RKO (cell line): ENCODE data around the gene ZDHHC8.

Experiments used
- DNase-seq: peaks from one replicate; pipeline ENCODE4 v3.0.0-alpha.2; 2016; ENCODE audit warnings: low spot score

Gene ZDHHC8

DNA sequence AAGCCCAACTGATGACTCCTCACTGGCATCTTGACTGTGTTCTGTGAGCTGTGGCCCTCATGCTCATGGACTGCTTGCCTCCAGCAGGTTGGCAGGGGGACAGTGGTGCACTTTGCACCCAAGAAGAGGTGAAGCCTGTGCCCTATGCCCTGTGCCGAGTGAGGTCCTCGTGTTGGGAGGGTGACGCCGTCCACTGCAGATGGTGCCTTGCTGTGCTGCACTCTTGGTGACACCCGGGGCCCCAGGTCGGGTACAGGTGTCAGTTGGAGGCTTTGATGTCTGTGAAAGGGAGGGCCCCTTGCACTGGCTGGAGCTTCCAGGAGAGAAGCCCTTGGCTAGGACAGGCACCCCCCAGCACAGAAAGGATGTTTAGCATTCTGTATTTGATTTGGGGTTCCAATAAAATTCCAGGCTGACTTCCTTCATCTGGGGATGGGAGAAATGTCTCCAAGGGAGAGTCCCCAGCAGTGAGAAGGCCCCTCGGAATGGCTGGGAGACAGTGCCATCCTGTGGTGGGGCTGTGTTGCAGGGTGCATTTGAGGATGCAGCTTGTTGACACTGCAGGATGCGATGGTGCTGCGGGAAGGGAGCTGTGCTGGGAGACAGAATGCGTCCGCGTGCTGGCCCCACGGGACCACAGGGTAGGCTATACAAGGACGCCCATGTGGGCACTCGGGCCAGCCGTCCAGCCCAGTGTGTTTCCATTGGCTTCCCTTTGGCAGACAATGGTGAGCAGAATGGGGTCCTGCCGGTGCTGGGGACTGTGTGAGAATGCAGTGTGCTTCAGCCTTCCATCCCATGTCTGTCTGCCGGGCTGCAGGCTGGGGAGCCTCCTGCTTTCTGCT lies 2.5 kb upstream of the ZDHHC8 start:
- peak; percentile 44 for DNase-seq

DNA sequence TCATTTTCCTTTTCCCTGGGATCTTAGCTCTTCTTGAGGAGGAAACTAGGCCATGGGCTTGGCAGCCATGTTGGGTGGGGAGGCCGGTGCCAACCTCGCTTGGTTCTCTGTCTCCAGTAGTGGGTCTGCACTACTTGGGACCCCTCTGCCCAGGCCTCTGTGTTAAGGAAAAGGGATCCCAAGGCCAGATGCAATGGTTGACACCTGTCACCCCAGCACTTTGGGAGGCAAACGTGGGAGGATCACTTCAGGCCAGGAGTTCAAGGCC lies 1.9 kb upstream of the ZDHHC8 start:
- no peak for DNase-seq

DNA sequence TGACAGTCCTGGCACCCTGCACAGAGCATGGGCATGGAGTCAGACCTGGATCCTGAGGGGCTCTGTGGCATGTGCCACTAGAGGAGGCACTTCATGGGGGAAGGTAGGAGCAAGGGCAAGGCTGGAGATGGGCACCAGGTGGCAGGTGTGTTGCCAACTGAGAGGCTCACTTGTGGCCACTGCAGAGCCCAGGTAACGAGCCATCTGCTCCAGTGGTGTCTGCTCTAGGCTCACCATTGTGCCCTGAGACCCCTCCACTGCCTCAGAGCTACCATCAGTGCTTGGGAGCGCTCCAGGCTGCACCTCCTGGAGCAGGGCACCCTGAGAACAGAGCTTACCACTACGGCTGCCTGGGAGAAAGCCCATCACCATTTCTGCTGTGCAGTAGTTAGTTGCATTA lies 1.3 kb upstream of the ZDHHC8 start:
- no peak for DNase-seq

DNA sequence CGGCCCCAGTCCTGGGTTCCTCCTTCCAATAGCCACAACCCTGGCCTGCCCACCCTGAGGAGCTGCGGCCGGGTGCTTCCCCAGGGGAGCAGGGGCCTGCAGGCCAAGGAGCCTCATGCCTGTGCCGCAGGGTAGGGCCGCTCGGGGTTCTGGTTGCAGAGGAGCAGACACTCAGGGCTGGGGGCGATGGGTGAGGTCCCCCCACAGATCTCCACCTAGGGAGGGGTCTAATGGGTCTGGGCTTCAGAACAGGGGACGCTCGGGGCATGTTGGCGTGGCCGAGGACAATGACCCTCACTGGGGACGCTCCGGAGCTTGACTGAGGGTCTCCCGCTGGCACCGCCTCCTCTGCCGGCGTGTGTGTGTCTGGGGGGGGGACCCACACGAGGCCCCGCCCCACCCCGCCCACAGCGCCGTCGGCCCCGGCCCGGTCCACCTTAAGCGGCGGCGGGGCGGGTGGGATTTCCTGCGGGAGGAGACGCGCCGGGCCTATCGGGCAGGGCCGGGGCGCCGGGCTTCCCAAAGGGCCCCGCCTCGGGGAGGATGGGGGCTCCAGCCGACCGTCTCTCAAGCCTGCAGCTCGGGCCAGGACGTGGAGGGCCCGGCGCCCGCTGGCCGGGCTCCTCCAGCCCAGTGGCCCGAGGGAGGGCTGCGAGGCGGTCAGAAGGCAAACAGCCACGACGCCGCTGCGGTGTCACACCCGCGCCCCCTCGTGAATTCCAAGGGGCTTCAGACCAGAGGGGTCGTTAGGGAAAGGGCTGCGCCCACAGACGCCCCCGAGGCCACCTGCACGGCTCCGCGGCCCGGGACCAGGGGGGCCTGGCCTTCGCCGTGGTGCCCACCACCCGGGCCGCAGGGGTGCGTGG lies 640 bp upstream of the ZDHHC8 start:
- DNase-seq: peak; percentile 68

DNA sequence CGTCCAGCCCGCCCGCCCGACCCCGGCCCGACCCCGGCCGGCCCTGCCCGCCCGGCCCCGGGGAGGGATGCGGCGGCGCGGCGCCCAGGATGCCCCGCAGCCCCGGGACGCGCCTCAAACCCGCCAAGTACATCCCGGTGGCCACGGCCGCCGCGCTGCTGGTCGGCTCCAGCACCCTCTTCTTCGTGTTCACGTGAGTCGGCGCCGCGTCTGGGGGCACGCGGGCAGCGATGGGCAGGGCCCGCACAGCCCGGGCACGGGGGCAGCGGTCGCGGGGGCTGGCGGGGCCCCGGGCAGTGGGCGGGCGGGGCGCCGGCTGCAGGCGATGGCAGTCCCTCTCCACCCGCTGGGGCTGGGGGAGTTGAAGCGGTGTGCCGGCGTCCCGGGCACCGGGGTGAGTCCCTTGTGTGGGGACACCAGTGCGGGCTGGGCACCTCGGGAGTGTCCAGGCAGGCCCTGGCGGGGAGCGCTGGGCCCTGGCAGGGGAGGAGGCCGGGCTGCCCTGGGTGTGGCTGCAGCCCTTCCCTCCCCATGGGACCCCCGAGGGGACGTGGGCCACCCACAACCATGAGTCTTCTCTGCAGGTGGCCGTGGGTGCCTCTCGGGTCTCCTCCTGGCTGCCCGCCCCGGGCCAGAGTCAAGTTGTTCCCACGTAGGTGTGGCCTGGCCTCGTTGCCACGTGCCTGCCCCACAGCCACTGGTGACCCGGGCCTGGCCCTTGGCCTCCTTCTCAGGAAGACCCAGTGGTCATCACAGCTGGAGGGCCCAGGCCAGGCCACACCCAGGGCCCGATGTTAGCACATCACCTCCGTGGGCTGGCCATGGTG lies 468 bp downstream of the ZDHHC8 start:
- DNase-seq: no peak

DNA sequence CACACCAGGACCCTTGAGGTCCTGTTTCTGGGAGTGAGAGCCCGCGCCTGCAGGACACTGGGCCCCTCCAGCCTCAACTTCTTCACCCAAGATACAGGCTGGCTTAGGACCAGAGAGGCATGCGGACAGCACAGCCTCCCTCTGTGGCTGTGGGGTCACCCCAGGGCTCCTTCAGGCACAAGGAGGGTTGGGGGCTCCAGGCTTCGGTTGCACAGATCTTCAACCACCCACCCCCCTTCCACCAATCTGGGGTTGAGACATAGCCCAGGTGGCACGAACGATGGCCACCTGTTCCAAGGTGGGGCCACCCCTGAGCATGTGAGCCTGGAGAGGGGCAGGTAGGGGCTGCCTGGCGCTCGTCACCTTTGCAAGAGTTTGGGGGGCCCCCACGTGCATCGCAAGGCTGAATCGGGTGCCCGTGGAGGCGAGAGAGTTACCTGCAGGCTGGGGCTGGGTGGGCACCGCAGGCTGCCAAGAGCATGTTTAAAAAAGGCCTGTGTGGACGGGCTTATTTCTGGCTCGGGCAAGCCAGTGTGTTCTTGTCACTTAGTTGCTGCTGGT lies 1.2 kb downstream of the ZDHHC8 start:
- no peak for DNase-seq

DNA sequence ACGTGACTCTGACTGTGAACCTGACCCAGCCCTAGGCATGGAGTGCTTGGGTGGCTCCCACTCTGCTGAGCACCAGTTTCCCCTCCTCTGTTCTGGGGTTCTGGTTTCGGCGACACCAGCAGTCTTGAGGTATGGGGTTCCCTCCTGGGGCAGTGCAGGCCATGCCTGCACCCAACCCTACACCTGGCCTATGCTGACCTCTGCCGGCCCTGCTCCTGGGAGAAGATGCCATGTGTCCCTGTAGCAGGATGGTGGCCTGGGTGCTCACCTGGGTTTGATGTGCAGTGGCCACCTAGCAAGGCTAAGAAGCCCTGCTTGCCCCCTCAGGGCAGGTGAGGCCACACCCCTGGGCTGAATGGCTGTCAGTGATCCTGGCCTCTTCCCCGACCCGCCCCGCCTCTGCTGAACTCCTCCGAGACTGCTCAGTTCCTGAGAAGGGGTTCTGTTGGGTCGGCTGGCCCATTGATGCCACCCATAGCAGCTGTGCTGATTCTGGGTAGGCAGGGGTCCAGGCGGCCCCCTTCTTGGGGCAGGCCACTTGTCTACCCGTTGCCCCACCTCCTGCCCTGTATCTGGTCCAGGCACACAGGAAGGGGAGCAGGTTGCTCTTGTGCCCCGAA lies 2.4 kb downstream of the ZDHHC8 start:
- DNase-seq: no peak

DNA sequence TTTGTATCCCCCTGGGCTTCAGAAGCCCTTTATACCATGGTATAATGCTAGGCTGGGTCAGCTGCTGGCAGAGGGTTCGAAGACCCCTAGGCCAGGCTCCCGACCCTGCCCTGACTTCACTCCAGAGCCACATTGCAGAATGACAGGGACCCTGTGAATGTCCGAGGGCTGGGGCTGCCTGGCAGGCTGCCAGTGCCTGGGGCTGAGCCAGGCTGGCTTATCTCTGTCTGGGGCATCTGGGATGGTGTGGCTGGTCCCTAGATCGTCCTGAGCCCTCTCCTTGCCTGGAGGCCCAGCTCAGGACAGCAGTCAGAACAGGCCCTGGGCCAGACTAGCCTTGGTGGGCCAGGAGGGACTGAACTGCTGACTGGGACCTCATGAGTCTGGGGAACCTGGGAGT lies 3.7 kb downstream of the ZDHHC8 start:
- DNase-seq: no peak

DNA sequence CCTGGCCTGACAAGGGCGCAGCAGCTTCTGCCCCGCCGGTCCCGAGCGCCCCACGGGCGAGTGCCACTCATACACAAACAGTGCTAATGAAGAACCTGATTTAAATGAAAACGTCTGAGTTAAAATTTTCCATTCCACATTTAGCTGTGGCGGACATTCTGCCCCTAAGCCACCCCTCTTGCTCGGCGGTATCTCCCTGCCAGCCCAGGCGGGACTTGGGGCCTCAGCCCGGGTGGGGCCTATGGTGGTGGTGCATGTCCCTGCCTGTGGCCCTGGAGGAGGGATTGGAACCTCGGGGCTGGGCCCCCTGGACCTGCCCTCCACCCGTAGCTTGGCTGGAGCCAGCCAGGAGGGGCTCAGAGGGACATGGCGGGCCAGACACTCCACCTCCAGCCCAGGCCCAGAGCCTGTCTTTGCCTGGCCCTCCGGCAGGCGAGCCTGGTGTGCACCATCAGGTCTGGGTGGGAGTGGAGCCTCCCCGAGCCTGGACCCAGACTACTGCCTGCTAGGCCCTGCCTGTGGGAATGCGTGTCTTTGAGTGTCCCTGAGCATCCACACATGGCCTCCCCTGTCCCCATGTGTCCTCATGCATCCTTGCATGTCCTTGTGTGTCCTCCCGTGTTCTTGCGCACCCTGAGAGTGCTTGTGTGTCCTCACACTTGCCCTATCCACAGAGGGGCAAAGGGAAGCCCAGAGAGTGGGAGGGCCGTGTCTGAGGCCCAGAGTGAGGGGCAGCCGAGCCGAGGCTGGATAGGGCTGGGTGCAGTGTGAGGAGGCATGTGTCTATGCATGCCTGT lies 4.4 kb downstream of the ZDHHC8 start:
- no peak for DNase-seq

DNA sequence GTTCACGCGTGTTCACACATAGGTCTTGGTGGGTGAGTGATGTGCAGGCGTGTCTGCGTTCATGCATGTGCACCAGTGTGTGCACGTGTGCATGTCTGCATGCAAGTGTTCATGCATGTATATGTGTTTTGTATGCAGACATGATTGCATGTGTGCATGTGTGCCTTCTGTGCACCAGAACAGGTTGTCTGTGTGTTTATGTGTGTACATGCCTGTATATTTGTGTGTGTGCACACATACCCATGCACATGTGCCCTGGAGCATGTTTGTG lies 4.9 kb downstream of the ZDHHC8 start:
- DNase-seq: no peak

DNA sequence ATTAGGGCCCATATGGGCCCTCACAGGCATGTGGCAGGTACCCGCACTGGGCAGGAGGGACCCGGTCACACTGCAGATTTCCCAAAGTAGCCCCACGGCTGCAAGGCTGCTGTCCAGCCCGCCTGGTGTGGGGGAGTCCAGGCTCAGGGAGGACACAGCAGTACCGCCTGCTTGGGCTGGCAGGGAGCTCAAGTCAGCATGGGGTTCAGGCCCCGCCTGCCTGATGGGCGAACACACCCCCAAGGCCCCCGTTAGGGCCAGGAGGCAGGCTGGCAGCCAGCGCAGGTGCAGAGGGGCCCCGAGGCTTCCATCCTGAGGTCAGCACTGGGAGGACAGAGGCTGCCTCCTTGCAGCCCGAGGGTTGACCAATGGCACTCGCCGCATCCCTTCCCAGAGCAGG lies 5.5 kb downstream of the ZDHHC8 start:
- DNase-seq: no peak

DNA sequence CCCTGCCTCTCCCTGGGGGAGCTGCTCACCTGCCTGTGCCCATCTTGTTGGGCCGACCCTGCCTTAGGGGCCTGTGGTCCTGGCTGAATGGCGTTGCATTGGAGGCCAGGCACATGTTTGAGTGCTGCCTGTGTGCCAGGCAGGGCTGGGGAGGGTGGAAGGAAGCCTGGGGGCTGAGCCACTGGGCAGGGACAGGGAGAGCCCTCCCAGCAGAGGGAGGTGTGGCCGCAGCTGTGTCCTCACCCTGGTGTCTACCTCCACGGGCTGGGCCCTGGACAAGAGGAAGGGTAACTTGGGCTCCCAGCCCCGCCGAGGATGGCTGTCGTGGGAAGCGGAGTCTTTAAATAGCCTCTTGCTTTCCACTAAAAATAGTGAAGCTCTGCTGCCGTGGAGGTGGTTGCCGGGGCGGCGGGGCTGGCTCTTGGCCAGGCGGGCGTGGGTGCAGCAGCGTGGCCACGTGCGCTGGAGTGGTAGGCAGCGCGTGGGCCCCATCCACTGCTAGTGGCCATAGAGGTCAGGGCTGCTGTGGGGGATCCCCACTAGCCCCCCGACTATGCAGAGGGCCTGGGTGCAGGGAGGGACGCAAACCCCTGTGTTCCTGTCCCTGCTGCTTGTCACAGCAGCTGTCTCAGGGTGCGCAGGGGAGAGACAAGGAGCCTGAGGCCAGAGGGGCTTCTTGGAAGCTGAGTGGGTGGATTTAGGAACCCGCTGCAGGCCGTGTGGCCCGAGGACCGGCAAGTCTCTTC lies 6.2 kb downstream of the ZDHHC8 start:
- DNase-seq: no peak

DNA sequence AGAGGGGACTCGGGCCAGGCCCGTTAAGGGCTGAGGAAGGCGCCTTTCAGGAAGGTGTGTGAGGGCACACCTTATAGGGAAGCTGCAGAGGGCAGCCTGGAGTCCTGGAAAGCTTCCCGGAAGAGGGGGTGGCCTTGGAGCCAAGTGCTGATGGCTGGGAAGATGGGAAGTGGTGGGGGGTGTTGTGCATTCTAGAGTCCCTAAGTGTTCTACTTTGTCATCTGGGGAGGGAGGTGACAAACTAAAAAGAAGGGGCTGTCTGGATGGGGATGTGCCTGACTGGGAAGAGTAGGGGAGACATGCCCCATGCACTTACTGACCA lies 6.8 kb downstream of the ZDHHC8 start:
- no peak for DNase-seq

DNA sequence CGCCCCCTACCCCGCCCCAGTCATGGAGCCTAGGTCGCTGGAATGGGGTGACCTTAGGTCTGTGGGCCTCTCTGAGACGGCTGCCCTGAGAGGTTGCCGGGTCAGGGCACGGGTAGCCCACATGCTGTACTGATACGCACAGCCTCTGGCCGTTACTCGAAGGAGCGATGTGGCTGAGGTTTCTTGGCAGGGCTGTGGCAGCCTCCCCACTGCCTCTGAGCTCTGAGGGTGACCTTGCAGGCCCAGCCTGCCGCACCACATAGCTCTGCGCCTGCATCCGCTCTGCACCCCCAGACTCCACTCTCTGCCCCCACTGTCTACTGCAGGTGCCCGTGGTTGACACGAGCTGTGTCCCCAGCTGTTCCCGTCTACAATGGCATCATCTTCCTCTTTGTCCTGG lies 7.3 kb downstream of the ZDHHC8 start:
- DNase-seq: no peak

DNA sequence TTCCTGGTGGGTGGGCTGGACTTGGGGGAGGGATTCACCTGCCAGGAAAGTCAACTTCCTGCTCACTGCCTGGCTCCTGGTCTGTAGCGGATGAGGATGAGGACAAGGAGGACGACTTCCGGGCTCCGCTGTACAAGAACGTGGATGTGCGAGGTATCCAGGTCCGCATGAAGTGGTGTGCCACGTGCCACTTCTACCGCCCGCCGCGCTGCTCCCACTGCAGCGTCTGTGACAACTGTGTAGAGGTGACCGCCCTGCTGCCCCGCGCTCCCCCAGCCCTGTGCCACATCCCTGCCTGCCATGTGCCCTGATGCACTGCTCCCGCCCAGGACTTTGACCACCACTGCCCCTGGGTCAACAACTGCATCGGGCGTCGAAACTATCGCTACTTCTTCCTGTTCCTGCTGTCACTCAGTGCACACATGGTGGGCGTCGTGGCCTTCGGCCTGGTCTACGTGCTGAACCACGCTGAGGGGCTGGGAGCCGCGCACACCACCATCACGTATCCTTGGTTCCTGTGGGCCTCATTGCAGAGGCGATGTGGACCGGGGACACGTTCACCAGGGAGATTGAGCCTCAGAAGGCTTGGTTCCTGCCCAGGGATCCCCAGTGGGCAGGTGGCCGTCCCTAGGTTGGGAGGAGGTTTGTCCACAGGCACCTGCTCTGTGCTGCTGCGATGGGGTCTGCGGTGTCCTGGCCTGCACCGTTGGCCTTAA lies 7.9 kb downstream of the ZDHHC8 start:
- no peak for DNase-seq

DNA sequence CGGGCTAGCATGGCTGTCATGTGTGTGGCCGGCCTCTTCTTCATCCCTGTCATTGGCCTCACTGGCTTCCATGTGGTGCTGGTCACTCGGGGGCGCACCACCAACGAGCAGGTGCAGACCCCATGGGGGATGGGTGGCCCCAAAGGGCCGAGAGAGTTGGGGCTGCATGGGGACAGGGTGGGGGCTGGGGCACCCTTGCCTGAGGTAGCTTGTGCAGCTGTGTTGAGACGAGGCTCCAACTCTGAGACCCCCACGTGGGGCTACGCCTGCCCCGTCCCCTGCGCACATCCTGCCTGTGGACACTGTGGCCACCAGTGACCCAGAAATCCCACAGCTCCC lies 8.5 kb downstream of the ZDHHC8 start:
- DNase-seq: no peak

DNA sequence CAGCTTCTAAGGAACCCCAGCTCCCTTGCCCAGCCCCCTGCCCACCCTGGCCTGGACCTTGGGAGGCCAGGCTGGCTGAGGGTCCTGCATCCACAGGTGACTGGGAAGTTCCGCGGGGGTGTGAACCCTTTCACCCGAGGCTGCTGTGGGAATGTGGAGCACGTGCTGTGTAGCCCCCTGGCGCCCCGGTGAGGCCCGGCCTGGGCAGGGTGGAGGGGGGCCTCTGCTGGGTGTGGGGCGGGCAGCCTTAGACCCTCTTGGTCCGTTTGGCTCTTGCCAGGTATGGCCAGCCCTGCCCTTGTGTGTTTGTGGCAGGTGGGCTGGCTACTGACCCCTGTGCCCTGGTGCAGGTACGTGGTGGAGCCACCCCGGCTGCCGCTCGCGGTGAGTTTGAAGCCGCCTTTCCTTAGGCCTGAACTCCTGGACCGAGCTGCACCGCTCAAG lies 8.9 kb downstream of the ZDHHC8 start:
- no peak for DNase-seq

DNA sequence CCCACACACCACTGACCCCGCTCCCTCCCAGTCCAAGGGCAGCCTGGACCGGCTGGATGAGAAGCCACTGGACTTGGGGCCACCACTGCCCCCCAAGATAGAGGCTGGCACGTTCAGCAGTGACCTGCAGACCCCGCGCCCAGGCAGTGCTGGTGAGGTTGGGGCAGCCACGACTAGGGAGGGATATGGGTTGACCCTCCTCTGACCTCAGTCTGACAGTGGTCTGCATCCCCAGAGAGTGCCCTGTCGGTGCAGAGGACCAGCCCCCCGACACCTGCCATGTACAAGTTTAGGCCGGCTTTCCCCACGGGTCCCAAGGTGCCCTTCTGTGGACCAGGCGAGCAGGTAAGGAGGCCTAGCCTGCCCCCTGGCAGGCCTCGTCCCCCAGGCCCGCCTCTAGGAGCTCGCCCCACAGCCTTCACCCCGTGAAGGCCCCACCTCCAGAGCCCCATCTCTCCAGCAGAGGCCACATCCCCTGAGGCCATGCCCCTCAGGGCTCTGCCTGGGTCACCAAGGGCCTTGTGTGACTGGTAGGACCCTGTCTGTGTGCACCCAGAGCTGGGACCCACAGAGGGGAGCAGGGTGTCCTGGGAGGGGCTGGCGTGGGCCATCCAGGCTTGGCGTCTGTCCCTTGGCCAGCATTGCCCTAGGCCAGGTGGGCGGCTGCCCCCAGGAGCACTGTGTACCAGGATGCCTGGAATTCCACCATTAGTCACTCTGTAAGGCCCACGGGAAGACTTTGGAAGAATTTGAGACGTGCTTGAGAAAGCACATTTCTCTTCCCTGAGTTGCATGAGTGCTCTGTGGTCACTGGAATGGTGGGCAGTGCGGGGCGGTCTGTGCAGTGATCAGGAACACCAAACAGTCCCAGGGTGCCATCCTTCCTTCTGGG lies 9.8 kb downstream of the ZDHHC8 start:
- no peak for DNase-seq
